Upper lobe of left lung (tissue), 6 donors: ENCODE results near the gene FAM24A. TPM values are rescaled to one million over a fixed set of nuclear protein-coding genes. Genes with fewer than 3 reads are reported as not detected.

Source experiments
- ATAC-seq, 2 donors: fragments of 200-7000 bp; cut with Tn5 transposase; one replicate each; pipeline ENCODE4 v1.9.1; 2022; ENCODE audit warnings: mild to moderate bottlenecking in 2 of 2, moderate library complexity in 2 of 2; ENCODE audit not compliant: low FRiP score in 2 of 2
- DNase-seq, 2 donors: peaks; one replicate each; pipeline ENCODE4 v3.0.0-alpha.2; 2019 to 2020
- H3K27ac ChIP-seq, 4 donors: fragments of 200-600 bp; sonication (generic); one replicate each; pipeline ENCODE4 v1.5.1; 2016 to 2019
- H3K27me3 ChIP-seq, 4 donors: fragments of 200-600 bp; sonication (generic); one replicate each; pipeline ENCODE4 v1.5.1; 2017 to 2019
- H3K36me3 ChIP-seq, 4 donors: fragments of 200-600 bp; sonication (generic); one replicate each; pipeline ENCODE4 v1.5.1; 2016 to 2019
- H3K4me1 ChIP-seq, 4 donors: fragments of 200-600 bp; sonication (generic); one replicate each; pipeline ENCODE4 v1.5.1; 2018 to 2019
- H3K4me3 ChIP-seq, 4 donors: fragments of 200-600 bp; sonication (generic); one replicate each; pipeline ENCODE4 v1.5.1; 2017 to 2019; ENCODE audit warnings: mild to moderate bottlenecking in 2 of 4, moderate library complexity in 1 of 4
- H3K9me3 ChIP-seq, 4 donors: fragments of 200-600 bp; sonication (generic); one replicate each; pipeline ENCODE4 v1.5.1; 2018 to 2019
- EP300 ChIP-seq, 4 donors: sonication (generic); formaldehyde crosslinking; IDR thresholded peaks; one replicate each; pipeline ENCODE4 v1.5.1; 2017; ENCODE audit warnings: antibody characterized with exemption in 4 of 4, control low read depth in 2 of 4
- POLR2A ChIP-seq, 4 donors: fragments of 450-650 bp; IDR thresholded peaks; one replicate each; pipeline ENCODE4 v1.5.1; 2016 to 2017; ENCODE audit warnings: antibody characterized with exemption in 4 of 4, mild to moderate bottlenecking in 2 of 4
- POLR2AphosphoS5 ChIP-seq, 2 donors: sonication (generic); formaldehyde crosslinking; IDR thresholded peaks; one replicate each; pipeline ENCODE4 v1.5.1; 2017; ENCODE audit warnings: antibody characterized with exemption in 2 of 2
- WGBS, 2 donors: methylation state at CpG; one replicate each; pipeline ENCODE4 v1.1.5; 2017 to 2018; 5-methylcytosine and 5-hydroxymethylcytosine counted together
- total RNA-seq, 6 donors: library from RNA; depleted of rRNA in 4 of 6; stranded (reverse); fragments of >200 nt in 4 of 6; gene quantifications; one replicate each; pipeline versions ENCODE4 v1.1.0 to v1.2.1, GENCODE V29; 2016 to 2021
- TF ChIP-seq, protein P1 (sequence below), 6 experiments: fragments of 450-650 bp in 4 of 6; fragments of 200-600 bp in 2 of 6; sonication (generic) in 2 of 6; IDR thresholded peaks; one replicate each; pipeline ENCODE4 v1.5.1; 2016 to 2019; ENCODE audit warnings: antibody characterized with exemption in 6 of 6
- donor health status: DM: no; HTN: no; CAD: no; lungs with moderate emphysema.
- donor health status: DM: no; HTN: yes; CAD: no; lungs with severe emphysema.

Gene FAM24A
- total RNA-seq, 6 donors from 2014 or later, result not detected

DNA sequence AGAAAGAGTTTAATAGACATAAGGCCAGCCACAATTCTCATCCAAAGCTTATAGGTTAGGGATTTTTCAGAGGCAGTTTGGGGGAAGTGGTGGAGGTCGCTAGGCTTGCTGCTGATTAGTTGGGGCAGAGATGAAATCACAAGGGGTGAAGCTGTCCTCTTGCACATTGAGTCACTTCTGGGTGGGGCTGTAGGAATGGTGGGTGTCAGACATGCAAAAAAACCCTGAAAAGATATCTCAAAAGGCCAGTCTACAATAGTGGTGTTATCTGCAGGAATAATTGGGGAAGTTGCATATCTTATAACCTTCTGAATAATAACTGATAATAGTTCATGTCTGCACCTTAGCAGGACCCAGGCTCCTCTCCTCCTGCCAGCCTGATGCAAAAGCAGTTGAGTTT, 33.1 kb upstream of the FAM24A start:
- Histone ChIP-seq H3K4me1 (peaks cover 7 to 21% (median 14%) of the 10 kb centered on the region in 4 donors), H3K27ac (no peak overlapping the region), H3K36me3 (no peaks in the 10 kb centered on the region), H3K4me3 (no peak overlapping the region), H3K9me3 (no peaks in the 10 kb centered on the region), H3K27me3 (no peaks in the 10 kb centered on the region)
- no peak for DNase-seq
- TF ChIP-seq POLR2A (IDR thresholded peaks at IDR 0.05) (no peak), POLR2AphosphoS5 (IDR thresholded peaks at IDR 0.05) (no peak), EP300 (IDR thresholded peaks at IDR 0.05) (no peak)
- TF ChIP-seq, protein P1, sequence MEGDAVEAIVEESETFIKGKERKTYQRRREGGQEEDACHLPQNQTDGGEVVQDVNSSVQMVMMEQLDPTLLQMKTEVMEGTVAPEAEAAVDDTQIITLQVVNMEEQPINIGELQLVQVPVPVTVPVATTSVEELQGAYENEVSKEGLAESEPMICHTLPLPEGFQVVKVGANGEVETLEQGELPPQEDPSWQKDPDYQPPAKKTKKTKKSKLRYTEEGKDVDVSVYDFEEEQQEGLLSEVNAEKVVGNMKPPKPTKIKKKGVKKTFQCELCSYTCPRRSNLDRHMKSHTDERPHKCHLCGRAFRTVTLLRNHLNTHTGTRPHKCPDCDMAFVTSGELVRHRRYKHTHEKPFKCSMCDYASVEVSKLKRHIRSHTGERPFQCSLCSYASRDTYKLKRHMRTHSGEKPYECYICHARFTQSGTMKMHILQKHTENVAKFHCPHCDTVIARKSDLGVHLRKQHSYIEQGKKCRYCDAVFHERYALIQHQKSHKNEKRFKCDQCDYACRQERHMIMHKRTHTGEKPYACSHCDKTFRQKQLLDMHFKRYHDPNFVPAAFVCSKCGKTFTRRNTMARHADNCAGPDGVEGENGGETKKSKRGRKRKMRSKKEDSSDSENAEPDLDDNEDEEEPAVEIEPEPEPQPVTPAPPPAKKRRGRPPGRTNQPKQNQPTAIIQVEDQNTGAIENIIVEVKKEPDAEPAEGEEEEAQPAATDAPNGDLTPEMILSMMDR (IDR thresholded peaks at IDR 0.05), result no peak
- WGBS, 2 donors, result 85 to 96% methylated on average over 1 of the region's 1 CpG
- ATAC-seq, result no peak

DNA sequence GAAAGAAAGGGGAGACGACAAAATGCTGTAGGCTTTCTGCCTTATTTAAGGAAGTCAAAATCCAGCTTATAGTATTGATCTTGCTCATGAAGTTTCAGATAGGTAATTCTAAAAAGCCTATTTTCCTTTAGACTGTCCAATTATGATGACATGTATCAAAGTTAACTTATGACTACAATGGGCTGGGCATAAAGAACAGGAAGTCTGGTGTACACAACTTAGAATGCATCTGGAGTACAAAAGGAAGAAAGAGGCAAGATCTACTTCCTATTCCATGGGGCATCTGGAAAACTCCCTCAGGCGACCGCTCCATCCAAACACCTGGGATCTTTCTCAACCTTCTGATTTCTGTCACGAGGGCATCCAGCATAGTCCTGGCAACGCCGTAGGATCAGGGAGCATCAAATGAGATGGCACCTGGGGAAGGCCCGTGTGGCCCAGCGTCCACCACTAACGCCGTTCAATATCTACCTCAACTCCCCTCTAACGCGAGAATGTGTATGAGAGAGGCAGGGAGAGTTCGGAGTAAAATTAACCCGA, 31.5 kb upstream of the FAM24A start:
- H3K4me1 ChIP-seq, result peaks cover 7 to 21% (median 14%) of the 10 kb centered on the region in 4 donors
- H3K27ac ChIP-seq, result peak overlapping the region; percentile 21 to 70 (median 64)
- no peak for DNase-seq
- ATAC-seq, result peak; percentile 29 to 54
- 35 to 56% methylated on average over 5 to 14 of the region's 14 CpGs for WGBS, 2 donors
- no peaks in the 10 kb centered on the region for H3K9me3 ChIP-seq
- no peak for TF ChIP-seq POLR2A (IDR thresholded peaks at IDR 0.05)
- no peak for TF ChIP-seq EP300 (IDR thresholded peaks at IDR 0.05)
- TF ChIP-seq, protein P1 (IDR thresholded peaks at IDR 0.05), result no peak
- no peak for TF ChIP-seq POLR2AphosphoS5 (IDR thresholded peaks at IDR 0.05)
- no peaks in the 10 kb centered on the region for H3K27me3 ChIP-seq
- peak overlapping the region; percentile 39 to 77 (median 54) for H3K4me3 ChIP-seq
- H3K36me3 ChIP-seq, result no peaks in the 10 kb centered on the region

DNA sequence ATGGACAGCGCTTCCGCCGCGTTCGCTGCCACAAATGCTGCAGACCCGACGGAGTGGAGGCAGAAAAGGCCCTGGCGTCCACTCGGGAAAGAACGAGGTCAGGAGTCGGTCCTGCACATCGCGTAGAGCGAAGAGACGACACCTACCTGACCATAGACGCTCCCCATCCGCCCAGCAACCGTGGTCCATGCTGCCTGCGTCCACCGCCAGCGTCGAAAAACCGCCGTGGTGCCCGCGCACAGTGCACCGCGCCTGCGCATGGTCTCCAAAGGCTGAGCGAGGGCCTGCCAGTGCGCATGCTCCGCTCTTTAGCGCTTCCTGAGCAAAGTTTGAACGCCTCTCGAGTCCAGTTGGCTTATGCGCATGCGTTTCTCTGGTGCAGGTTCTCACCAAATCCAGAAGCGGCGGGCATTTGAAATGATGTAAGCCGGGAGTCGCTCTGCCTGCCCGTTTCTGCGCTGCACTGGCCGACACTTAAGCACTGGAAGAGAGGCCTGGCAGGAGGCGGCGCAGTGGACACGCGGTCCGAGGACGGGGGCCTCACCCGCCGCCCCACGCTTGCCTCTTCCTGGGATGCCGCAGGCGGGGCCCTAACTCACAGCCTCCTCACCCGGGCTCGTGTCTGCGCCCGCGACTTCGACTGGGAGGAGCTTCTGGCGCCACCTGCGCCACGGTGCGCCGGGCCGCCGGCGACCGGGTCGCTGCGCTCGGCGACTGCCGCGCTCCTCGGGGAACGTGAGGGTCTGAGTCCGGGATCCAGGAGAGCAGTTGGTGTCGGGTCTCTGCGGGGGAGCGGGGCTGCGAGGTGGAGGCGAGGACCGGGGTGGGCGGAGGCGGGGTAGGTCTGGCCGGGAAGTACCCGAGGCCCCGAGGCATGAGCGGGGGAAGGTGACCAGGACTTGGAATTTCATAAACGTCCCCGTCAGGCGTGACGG, 30.8 kb upstream of the FAM24A start, which contains the start of gene FAM24B:
Gene FAM24B (minus strand): TSS at position 243 of the 935 bp plus-strand sequence. CDS start 29,066 bp downstream, outside the sequence.
- peak within 1 kb of the TSS; percentile 36 to 70 (median 64) for H3K27ac ChIP-seq
- ATAC-seq (peak; percentile 90 to 97), DNase-seq (peak; percentile 95 to 96)
- H3K27me3 ChIP-seq, result no peaks in the 10 kb centered on the region
- H3K36me3 ChIP-seq, result no peaks in the 10 kb centered on the region
- no peaks in the 10 kb centered on the region for H3K9me3 ChIP-seq
- 7% methylated on average over 9 to 84 of the region's 95 CpGs for WGBS, 2 donors
- H3K4me1 ChIP-seq, result peaks cover 7 to 21% (median 14%) of the 10 kb centered on the region in 4 donors
- no peak for TF ChIP-seq EP300 (IDR thresholded peaks at IDR 0.05)
- TF ChIP-seq POLR2A (IDR thresholded peaks at IDR 0.05), result peak in 1 of 4 donors; percentile 50
- TF ChIP-seq, protein P1 (IDR thresholded peaks at IDR 0.05), result no peak
- peak; percentile 34 to 37 for TF ChIP-seq POLR2AphosphoS5 (IDR thresholded peaks at IDR 0.05)
- H3K4me3 ChIP-seq, result peak within 1 kb of the TSS; percentile 49 to 77 (median 64)

DNA sequence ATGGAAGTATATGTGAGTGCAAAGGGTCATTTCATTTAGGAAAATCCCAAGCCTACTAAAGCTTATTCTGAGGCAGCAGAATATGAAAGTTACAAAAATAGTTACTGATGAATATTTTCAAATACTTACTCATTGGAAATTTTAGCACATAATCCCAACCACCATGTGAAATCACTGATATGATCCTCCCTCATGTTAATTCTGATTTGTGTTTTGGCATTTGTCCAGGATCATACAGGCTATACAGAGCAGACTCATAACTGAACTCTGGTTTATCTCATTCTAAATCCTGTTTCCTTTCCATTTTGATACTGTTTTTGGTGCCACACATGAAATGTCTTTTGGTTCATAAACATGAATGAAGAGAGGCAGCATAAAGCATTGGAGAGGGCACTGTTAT, 27.6 kb upstream of the FAM24A start:
- DNase-seq (no peak), ATAC-seq (no peak)
- Histone ChIP-seq H3K9me3 (no peaks in the 10 kb centered on the region), H3K27me3 (no peaks in the 10 kb centered on the region), H3K4me3 (no peak overlapping the region), H3K27ac (no peak overlapping the region), H3K4me1 (peaks cover 7 to 20% (median 13%) of the 10 kb centered on the region in 4 donors), H3K36me3 (no peaks in the 10 kb centered on the region)
- TF ChIP-seq, protein P1 (IDR thresholded peaks at IDR 0.05), result no peak
- TF ChIP-seq EP300 (IDR thresholded peaks at IDR 0.05), result no peak
- TF ChIP-seq POLR2A (IDR thresholded peaks at IDR 0.05), result no peak
- TF ChIP-seq POLR2AphosphoS5 (IDR thresholded peaks at IDR 0.05), result no peak
